Neutrophil (primary cell): ENCODE measurements around the gene CPNE4.

Experiments used
- H3K27ac ChIP-seq: fragments of 200-600 bp; sonication (generic); 2 replicates; pipeline ENCODE4 v1.5.1; 2016; ENCODE audit warnings: mild to moderate bottlenecking, moderate library complexity
- H3K27me3 ChIP-seq: fragments of 200-600 bp; sonication (generic); 2 replicates; pipeline ENCODE4 v1.6.0; 2016; ENCODE audit warnings: mild to moderate bottlenecking
- H3K36me3 ChIP-seq: fragments of 200-600 bp; sonication (generic); 2 replicates; pipeline ENCODE4 v1.5.1; 2017
- H3K4me1 ChIP-seq, 2 experiments: fragments of 200-600 bp in 1 of 2; sonication (generic) in 1 of 2; 1 replicate in 1 of 2; 2 replicates in 1 of 2; pipeline versions ENCODE4 v1.5.1 to v1.6.1; 2013 to 2016; ENCODE audit warnings: low read depth in 1 of 2, low read length in 1 of 2, mild to moderate bottlenecking in 1 of 2, moderate library complexity in 1 of 2; ENCODE audit not compliant: control insufficient read depth in 1 of 2, insufficient read depth in 1 of 2
- H3K4me3 ChIP-seq, 2 experiments: fragments of 200-600 bp in 1 of 2; sonication (generic) in 1 of 2; 1 replicate in 1 of 2; 2 replicates in 1 of 2; pipeline ENCODE4 v1.5.1; 2013 to 2016; ENCODE audit warnings: low read depth in 1 of 2, low read length in 1 of 2, mild to moderate bottlenecking in 1 of 2, moderate library complexity in 1 of 2
- H3K9me3 ChIP-seq: fragments of 200-600 bp; sonication (generic); 2 replicates; pipeline ENCODE4 v1.5.1; 2016
- CTCF ChIP-seq: fragments of 200-600 bp; sonication (generic); IDR thresholded peaks from 2 replicates; pipeline ENCODE4 v1.5.1; 2016; ENCODE audit warnings: antibody characterized with exemption

Gene CPNE4

DNA sequence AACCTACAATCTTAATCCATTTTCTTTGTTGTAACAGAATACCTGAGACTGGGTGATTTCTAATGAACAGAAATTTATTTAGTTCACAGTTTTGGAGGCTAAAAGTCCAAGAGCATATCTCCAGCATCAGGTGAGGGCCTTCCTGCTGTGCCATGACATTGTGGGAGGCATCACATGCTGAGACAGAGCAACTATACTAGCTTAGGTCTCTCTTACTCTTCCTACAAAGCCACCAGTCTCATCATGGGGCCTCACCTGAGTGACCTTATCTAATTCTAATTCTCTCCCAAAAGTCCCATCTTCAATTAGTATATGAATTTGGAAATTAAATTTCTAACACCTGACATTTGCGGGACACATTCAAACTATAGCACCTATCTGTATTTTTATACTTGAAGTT lies 285.0 kb downstream of the CPNE4 start:
- H3K36me3 ChIP-seq: no peaks in the 10 kb centered on the region
- H3K4me3 ChIP-seq: no peak overlapping the region
- H3K27me3 ChIP-seq: peaks cover 14% of the 10 kb centered on the region
- H3K4me1 ChIP-seq: no peaks in the 10 kb centered on the region
- H3K9me3 ChIP-seq: no peaks in the 10 kb centered on the region
- TF ChIP-seq CTCF: no peak
- no peak overlapping the region for H3K27ac ChIP-seq

GRCh38 chr3:131747466-131747865 lies 287.3 kb downstream of the CPNE4 start:
- H3K9me3 ChIP-seq: no peaks in the 10 kb centered on the region
- TF ChIP-seq CTCF: no peak
- H3K4me1 ChIP-seq: no peaks in the 10 kb centered on the region
- peaks cover 12% of the 10 kb centered on the region for H3K27me3 ChIP-seq
- no peaks in the 10 kb centered on the region for H3K36me3 ChIP-seq
- H3K4me3 ChIP-seq: no peak overlapping the region
- no peak overlapping the region for H3K27ac ChIP-seq

- no peaks in the 10 kb centered on the region for H3K36me3 ChIP-seq
- TF ChIP-seq CTCF: no peak
- H3K4me1 ChIP-seq: no peaks in the 10 kb centered on the region
- H3K27ac ChIP-seq: no peak overlapping the region
- H3K27me3 ChIP-seq: peaks cover 6% of the 10 kb centered on the region
- H3K4me3 ChIP-seq: no peak overlapping the region
- H3K9me3 ChIP-seq: no peaks in the 10 kb centered on the region
Measured at GRCh38 chr3:131744765-131745164, 290.0 kb downstream of the CPNE4 start.

- Histone ChIP-seq H3K27ac (no peak overlapping the region), H3K4me3 (no peak overlapping the region)
Measured at GRCh38 chr3:131743126-131743525, 291.7 kb downstream of the CPNE4 start.

GRCh38 chr3:131739211-131739610 lies 295.6 kb downstream of the CPNE4 start:
- Histone ChIP-seq H3K4me3 (no peak overlapping the region), H3K36me3 (no peaks in the 10 kb centered on the region), H3K9me3 (no peaks in the 10 kb centered on the region), H3K4me1 (no peaks in the 10 kb centered on the region), H3K27ac (no peak overlapping the region), H3K27me3 (no peaks in the 10 kb centered on the region)
- TF ChIP-seq CTCF: no peak

More at GRCh38 chr3:131743126-131743525, 291.7 kb downstream of the CPNE4 start:
- TF ChIP-seq CTCF: no peak
- Histone ChIP-seq H3K4me1 (no peaks in the 10 kb centered on the region), H3K27me3 (peaks cover 6% of the 10 kb centered on the region), H3K9me3 (no peaks in the 10 kb centered on the region), H3K36me3 (no peaks in the 10 kb centered on the region)

DNA sequence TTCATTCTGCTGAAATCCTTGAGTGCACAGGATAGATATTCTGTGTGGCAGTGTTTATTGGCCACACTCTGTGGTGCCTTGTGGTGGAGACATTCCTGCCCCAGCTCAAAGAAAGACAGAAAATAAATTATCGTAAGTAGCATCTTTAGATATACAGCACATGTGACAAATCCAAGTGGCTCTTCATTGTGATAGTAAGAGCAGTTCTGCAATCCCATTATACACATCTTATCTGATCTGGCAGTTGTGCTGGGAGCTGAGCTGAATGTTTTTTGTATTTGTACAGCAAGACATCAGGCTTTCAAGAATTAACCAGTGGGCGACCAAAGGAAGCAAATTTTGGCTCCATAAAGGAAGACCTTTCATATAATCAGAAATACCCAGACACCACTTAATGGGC lies 296.7 kb downstream of the CPNE4 start:
- no peak for TF ChIP-seq CTCF

More for the DNA sequence above, 296.7 kb downstream of the CPNE4 start:
- Histone ChIP-seq H3K9me3 (no peaks in the 10 kb centered on the region), H3K27me3 (peaks cover 4% of the 10 kb centered on the region), H3K4me3 (no peak overlapping the region), H3K27ac (no peak overlapping the region), H3K4me1 (no peaks in the 10 kb centered on the region), H3K36me3 (no peaks in the 10 kb centered on the region)
